GM19328 (cell line): Measurements from ENCODE around the gene TEFM.
"Not testable (repeated sequence)": the region's sequence is repeated elsewhere in the genome, so short reads cannot be mapped to it uniquely, and the experiment has no call there.

ENCODE experiments used
- ATAC-seq: cut with Tn5 transposase; IDR thresholded peaks from one replicate; pipeline ENCODE4 v1.9.1; 2021; ENCODE audit warnings: mild to moderate bottlenecking, moderate library complexity; ENCODE audit not compliant: unreplicated experiment

The TEFM gene, protein sequence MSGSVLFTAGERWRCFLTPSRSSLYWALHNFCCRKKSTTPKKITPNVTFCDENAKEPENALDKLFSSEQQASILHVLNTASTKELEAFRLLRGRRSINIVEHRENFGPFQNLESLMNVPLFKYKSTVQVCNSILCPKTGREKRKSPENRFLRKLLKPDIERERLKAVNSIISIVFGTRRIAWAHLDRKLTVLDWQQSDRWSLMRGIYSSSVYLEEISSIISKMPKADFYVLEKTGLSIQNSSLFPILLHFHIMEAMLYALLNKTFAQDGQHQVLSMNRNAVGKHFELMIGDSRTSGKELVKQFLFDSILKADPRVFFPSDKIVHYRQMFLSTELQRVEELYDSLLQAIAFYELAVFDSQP

DNA sequence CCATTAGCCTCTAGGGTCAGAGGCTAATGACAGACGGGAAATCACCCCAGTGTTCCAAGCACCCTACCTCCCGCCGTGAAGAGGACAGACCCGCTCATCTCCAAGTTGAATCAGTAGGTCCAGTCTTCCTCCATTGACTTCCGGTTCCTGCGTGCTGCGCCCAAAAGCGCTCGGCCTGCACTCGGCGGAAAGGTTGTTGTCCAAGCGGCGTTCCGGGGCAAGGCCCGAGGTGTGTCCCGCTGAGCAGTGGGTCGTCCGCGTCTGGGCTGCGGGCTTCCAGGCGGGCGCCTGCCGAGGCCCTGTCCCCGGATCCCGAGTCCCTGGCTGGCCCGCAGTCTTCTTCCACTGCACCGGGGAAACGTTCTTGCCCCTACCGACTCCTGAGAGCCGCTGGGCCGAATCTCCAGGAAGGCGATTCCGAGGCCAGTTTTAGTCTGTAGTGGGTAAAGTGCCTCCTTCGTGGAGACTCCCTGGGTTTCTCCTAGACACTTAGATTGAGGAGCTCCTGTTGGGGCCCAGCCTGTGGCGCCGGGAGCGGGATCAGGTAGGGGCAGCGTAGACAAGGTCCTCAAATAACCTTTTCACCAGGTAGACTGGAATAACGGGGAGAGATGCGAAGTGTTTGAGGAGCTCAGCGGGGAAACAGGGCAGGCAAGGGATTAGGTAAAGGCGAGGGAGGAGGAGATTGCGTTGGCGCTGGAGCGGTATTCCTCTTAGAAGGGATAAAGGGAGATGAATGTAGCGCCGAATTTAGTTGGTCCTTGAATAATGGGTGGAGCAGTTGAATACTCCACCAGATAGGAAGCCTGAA lies at the start of gene TEFM:
Gene TEFM, minus strand, starts transcription at position 138 of the 811 bp plus-strand sequence. Its CDS starts 40 bp downstream, at position 98.
- peak; percentile 81 for ATAC-seq

DNA sequence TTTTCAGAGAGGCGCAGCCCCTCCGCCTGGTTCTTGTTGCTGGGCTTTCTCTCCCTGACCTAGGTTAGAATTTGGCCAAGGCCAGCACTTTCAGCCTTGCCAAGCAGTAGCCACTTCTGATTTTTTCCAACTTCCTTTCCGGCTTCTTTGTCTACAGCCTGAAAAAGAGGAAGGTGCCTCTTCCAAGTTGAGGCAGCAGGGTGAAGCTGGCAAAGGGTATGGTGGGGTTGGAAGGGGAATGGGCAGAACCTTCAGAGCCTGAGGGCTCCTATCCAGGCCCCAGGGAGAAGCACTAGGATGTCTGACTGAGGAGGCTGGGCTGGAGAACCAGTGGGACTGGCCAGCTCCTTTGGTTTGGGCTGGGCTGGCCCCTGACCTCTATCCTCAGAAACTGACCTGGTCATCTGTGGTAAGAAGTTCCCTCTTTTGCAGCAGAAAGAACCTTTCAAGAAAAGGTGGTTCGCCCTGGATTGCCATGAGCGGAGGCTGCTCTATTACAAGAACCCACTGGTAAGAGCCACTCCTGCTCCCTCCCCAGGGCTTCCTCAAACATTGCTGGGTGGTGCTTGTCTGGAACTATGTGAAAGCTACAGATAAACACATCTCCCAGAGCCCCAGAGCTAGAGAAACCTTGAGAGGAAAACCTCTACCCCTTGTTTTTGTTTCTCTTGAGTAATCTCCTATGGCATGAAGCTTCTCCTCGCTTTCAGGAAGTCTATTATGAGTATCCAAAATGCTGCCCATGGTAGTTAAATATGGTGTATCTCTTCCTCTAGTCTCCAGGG lies 48.2 kb upstream of the TEFM start:
- ATAC-seq, result no peak

DNA sequence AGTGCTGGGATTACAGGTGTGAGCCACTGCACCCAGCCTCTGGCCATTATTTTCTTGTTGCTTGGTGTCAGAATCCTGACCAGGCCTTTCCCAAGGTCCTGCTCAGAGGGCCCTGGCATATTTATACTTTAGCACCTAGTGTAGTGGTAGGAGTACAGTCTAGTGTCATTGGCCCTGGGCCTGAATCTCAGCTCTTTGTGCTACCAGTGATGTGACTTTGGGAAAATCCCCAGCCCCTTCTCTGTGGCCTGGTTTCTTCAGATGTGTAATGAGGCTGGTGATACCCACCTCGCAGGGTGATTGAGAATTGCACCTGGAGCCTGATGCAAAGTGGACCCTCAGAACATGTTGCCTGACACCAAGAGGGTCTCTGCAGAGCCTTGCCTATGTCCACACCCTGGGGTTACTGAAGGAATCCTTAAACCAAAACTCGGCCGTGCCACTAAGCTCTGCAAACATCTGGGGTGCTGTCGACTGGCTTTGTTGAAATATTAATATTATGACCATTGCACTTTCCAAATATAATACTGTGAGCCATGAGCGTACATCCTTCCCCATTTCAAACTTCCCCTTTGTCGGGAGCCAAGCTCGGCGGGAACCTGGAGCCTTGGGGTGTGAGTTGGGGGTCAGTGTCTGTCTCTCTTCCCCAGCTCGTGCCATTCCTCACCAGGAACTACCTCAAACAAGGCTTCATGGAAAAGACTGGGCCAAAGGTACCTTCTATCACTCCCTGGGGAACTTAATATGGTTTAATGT lies 46.8 kb upstream of the TEFM start:
- no peak for ATAC-seq

DNA sequence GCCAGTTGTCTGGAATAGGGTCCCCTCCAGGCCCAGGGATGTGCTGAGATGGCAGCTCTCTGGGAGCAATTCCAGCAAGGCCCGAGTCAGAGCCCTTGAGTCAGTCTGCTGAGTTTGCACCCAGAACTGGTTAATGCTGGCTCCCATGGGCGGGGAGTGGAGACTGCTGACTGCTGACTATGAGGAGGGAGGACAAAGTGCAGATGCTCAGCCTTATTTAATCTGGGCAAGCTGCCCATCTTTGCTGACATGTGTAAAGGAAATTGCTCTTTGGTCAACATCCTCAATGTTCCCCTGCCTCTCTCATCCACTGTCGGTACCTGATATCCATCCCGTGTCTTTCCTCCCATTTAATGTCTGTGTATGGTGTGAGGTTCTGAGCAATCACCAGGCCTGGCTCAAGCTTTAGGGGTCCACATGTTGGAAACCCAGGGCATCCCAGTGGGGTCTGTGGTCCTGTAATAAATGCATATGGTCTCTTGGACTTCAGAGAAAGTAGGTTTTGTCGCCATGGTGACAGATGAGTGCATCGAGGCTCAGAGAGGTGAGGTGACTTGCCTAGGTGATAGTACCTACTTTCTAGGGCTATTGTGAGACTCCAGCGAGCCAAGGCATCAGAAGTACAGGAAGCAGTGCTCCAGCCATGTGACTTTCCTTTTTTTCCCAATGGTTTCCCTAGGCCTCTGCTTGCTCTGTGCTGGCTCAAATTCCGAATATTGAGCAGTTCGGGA lies 44.8 kb upstream of the TEFM start:
- ATAC-seq, result no peak

DNA sequence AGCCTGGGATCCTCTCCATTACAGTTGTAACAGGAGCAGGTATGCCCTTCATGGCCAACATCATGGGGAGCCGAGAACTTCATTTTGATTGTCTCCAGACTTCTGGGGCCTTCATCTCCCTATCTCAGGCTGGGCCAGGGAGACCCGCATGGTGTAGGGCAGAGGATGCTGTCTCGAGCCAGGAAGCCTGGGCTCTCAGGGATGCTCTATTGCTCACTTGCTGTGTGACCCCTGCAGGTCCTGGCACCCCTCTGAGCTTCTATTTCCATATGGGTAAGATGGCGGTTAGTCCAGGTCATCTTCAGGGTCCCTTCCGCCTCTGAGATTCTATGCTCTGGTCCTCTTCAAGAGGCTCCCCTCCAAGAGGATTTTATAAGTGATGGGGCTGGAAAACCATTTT lies 44.2 kb upstream of the TEFM start:
- ATAC-seq, result no peak

DNA sequence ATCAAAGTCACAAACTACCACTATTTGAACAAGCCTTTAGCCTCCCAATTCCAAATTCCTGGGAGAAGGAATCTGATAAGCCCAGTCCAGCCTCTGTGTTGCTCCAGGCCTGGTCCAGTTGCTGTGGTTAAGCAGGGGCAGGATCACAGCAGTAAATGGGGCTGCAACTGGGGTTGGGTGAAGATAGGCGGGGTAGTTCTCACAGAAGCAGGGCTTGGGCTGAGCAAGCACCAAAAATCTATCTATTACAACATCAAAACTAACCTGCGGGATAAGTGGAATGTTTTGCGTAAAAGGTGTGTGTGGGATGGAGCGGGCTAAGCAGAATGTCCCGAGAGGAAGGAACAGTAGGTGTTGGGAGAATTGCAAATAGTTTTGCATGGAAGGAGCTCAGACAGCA lies 41.8 kb upstream of the TEFM start:
- ATAC-seq, result no peak

DNA sequence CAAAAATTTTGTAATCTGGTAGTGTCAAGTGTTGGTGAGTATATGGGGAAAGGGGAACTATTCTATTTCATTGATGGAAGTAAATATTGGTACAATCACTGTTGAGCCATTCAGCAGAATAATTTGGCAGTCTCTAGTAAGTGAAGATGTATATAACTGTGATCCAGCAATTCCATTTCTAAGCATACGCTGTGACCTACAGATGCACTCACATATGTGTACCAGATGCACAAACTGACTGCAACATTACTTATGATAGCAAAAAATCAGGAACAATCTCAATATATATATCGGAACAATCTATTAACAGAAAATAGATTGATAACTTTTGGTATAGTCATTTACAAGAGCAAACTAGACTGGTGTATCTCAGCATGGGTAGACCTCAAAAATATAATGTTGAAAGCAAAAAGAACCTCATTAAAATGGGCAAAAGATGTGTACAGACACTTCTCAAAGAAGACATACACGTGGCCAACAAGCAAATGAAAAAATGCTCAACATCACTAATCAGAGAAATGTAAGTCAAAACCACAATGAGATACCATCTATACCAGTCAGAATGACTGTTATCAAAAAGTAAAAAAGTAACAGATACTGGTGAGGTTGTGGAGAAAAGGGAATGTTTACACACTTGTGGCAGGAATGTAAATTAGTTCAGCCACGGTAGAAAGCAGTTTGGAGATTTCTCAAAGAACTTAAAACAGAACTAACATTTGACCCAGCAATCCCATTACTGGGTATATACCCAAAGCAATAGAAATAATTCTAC lies 36.5 kb upstream of the TEFM start:
- ATAC-seq, result no peak

DNA sequence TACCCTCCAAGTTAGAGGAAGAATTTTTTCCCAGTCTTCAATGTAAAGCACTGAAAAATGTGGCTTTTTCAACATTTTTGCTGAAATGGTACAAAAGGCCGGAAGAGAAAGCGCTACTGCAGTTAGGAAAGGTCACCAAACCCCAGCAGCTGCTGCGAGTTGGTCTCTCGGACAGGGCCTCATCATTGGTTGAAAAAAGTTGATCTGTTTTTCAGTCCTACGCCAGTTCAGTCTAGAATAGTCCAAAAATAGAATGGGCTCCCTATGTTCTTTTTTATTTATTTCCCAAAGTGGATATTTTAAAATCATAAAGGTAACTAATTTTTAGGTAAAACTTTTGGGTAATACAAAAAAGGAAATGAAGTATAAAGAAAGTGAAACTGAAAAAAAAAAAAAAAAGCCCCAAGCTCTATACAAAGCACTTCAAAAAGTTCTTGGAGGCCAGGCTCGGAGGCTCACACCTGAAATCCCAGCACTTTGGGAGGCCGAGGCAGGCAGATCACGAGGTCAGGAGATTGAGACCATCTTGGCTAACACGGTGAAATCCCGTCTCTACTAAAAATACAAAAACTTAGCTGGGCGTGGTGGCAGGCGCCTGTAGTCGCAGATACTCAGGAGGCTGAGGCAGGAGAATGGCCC lies 33.1 kb upstream of the TEFM start:
- no peak for ATAC-seq

DNA sequence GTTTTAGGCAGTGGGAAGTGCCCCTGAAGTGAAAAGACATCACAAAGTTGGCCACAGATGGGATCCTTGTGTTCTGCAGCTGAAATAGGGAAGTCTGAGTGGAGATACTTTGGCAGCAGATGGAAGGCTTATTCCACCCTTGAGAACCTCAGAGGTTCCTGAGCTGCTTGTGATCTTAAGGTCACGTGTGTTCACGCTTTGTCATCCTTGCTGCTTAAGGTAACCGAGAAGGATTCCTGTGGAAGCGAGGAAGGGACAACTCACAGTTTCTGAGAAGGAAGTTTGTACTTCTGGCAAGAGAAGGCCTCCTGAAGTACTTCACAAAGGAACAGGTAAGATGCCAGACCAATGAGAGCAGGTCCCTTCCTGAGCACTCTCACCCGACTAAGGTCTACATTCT lies 27.9 kb upstream of the TEFM start:
- ATAC-seq, result no peak

DNA sequence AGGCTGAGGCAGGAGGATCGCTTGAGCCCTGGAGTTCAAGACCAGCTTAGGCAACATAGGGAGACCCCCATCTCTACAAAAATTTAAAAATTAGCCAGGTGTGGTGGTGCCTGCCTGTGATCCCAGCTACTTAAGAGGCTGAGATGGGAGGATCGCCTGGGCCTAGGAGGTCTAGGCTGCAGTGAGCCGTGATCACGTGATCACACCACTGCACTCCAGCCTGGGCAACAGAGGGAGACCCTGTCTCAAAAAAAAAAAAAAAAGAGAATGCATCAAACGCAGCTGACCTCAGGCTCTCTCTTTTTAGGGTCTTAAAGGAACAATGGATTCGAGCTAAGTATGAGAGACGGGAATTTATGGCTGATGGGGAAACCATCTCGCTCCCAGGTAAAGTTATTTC lies 25.5 kb upstream of the TEFM start:
- ATAC-seq, result not testable (repeated sequence)

DNA sequence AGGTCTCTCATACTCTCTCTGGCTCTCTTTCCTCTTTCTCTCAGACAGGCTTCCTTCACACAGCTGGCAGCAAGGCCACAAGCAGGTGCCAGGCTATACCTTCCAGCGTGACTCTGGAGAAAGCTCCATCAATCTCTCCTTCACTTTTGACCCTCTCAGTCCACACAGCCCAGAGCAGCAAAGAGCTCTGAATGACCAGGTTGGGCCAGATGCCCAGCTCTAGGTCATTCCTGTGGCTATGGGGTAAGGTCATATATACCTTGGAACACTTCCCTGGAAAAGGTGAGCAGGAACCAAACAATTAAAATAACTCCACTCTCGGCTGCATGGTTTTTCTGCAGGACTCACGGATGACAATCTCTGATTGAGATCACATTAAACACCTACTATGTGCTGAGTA lies 24.5 kb upstream of the TEFM start:
- no peak for ATAC-seq

DNA sequence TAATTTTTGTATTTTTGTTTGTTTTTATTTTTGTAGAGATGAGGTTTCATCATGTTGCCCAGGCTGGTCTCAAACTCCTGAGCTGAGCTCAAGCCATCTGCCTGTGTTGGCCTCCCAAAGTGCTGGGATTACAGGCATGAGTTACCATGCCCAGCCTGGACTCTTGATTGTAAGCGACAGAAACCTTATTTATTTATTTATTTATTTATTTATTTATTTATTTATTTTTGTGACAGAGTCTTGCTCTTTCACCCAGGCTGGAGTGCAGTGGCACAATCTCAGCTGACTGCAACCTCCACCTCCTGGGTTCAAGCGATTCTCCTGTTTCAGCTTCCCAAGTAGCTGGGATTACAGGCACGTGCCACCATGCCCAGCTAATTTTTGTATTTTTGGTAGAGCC lies 23.8 kb upstream of the TEFM start:
- ATAC-seq, result not testable (repeated sequence)

DNA sequence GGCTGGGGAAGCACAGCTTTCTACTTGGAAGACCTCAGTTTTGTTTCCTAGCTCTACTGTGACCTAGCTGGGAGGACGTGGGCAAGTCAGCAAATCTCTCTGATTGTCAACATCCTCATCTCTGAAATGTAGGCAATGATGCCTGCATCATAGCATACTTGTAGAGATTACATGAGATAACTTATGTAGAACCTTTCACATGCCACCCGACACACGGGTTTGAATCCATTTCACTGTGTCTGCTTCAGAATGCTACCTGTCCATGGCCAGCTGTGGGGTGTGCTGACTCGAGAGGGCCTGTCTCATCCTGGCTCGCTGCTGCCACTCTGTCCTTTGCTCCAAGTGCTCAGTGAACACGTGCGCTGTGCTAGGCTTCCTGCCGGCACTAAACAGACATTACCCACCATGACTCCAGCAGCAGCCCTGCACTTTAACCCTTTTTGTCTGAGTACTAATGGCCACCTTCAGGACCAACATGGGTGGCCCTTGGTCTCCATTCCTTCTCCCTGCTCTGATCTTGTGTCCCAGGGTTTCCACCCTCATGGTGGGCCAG lies 23.1 kb upstream of the TEFM start:
- ATAC-seq, result no peak

DNA sequence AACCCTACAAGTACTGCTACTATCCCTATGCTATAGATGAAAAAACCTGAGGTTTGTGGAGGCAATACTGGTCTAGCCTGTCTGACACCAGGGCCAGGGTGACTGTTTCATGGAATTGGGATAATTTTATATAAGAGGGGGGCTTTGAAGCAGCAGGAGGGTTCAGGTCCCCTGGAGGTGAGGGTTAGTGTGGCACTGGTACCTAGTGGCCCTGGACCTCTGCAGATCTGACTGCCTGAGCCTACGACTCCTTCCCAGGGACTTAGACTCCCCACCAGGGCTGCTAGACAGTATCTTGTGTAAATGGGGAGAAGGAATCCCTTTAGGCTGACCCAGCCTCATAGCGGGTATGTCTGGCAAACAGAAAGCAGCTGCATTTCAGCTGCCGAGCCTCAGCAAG lies 22.5 kb upstream of the TEFM start:
- ATAC-seq, result no peak

DNA sequence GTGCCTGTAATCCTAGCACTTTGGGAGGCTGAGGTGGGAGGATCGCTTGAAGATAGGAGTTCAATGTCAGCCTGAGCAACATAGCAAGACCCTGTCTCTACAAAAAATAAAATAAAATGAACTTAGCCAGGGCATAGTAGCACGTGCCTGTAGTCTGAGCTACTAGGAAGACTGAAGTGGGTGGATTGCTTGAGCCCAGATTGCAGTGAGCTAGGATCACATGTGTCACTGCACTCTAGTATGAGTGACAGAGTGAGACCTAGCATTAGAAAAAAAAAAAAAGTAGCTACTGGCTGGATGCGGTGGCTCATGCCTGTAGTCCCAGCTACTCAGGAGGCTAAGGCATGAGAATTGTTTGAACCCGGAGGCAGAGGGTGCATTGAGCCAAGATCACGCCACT lies 21.7 kb upstream of the TEFM start:
- ATAC-seq, result no peak

DNA sequence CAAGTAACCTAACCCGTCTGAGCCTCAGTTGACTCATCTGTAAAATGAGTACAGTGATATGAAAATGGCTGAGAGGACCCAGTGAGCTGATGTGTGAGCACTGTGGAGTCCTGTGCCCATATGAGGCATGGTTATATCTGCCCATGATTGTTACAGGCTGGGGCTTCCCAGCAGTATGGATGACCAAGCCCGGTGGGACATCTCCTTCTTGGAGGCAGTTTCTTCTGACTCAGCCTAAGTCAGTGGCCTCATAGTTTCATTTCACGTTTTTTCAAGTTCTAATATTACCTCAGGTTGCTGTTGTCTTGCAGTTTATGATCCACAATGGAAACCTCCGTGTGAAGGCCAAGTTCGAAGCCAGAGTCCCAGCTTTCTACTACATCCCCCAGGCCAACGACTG lies 20.5 kb upstream of the TEFM start:
- ATAC-seq, result no peak

DNA sequence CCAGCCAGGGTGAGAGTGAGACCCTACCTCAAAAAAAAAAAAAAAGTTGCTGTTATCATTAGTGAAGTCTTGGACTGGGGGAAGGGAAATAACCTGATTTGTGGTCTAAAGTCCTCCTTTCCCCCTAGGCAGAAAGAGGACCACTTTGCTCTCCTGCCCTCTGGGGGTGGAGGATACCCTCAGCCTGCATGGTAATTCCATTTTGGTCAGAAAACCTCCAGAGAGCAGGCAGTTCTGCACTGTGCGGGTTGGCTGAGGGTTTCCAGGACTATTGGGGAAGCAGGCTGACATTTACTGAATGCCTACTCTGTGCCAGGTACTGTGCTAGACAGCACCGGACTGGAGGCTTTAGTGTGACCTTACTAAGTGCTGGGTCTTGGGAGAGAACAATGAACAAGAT lies 18.3 kb upstream of the TEFM start:
- ATAC-seq, result no peak

DNA sequence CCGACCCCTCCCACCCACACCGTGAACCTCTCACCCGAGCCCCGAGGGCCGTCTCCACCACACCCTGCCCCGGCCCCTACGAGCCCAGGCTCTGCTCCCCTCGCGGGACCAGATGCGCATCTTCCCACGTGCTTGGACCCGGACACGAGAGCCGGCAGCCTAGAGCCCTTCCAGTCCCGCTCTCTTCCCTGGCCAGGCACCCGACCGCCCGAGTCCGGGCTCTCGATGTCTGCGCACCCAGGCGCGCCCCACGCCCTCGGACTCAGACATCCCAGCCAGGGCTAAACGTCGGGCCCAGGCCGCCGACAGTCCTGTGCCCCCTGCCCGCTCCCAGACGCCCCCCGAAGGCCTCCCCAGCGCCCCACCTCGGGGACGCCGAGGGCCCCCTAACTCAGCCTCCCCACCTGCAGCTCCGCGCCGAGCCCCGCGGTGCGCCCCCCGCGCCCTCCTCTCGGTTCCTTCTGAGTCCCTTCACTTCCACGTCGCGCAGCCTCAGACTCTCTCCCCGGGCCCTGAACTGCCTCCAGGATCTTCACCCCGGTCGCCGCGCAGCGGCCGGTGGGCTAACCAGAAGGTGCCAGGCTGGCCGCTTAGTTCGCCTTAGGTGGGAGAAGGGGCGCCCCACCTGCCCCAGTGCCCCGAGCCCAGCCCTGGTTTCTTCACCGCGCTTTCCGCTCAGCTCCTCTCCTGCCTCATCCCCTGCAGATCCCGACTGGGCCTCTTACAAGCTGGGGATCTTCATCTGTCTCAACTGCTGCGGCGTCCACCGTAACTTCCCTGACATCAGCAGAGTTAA lies 16.4 kb upstream of the TEFM start:
- no peak for ATAC-seq
